Skeletal muscle tissue (tissue), 1 donor: ENCODE measurements around the gene OCEL1. TPM values are rescaled to one million over a fixed set of nuclear protein-coding genes. Genes with fewer than 3 reads are reported as not detected.

Source experiments
- total RNA-seq: library from RNA; depleted of rRNA; stranded (reverse); fragments of >200 nt; gene quantifications from one replicate; pipeline ENCODE4 v1.2.3, GENCODE V29; 2014

OCEL1 gene
- total RNA-seq, 1 donor from 2014 or later: 4.7 TPM

Other genes starting within 250 kb of the OCEL1 start
- gene CPAMD8, start 199.4 kb upstream of the OCEL1 start, total RNA-seq: 3.7 TPM
- gene HAUS8, start 150.8 kb upstream of the OCEL1 start, total RNA-seq: 2.6 TPM
- 12.5 TPM for gene MYO9B, start 150.4 kb upstream of the OCEL1 start, total RNA-seq
- 19.3 TPM for gene USE1, start 10.9 kb upstream of the OCEL1 start, total RNA-seq
- 21.9 TPM for gene NR2F6, start 19.7 kb downstream of the OCEL1 start, total RNA-seq
- gene USHBP1, start 38.5 kb downstream of the OCEL1 start, total RNA-seq: 2.1 TPM
- gene BABAM1, start 41.2 kb downstream of the OCEL1 start, total RNA-seq: 64.7 TPM
- 0.52 TPM for gene ANKLE1, start 55.7 kb downstream of the OCEL1 start, total RNA-seq
- 6.8 TPM for gene ABHD8, start 77.2 kb downstream of the OCEL1 start, total RNA-seq
- 11.5 TPM for gene MRPL34, start 79.6 kb downstream of the OCEL1 start, total RNA-seq
- gene DDA1, start 83.3 kb downstream of the OCEL1 start, total RNA-seq: 5.7 TPM
- gene ANO8, start 108.6 kb downstream of the OCEL1 start, total RNA-seq: 1.6 TPM
- gene GTPBP3, start 111.3 kb downstream of the OCEL1 start, total RNA-seq: 4.7 TPM
- gene PLVAP, start 151.1 kb downstream of the OCEL1 start, total RNA-seq: 12.5 TPM
- gene CCDC194, start 168.0 kb downstream of the OCEL1 start, total RNA-seq: not detected
- gene BST2, start 179.4 kb downstream of the OCEL1 start, total RNA-seq: 11.5 TPM
- gene MVB12A, start 193.8 kb downstream of the OCEL1 start, total RNA-seq: 21.9 TPM
- gene TMEM221, start 222.4 kb downstream of the OCEL1 start, total RNA-seq: 0.52 TPM
- gene NXNL1, start 234.7 kb downstream of the OCEL1 start, total RNA-seq: not detected
- 12.0 TPM for gene SLC27A1, start 244.3 kb downstream of the OCEL1 start, total RNA-seq